Measurements from ENCODE around the gene AMOTL2. TPM values are rescaled to one million over a fixed set of nuclear protein-coding genes. Genes with fewer than 3 reads are reported as not detected.

AMOTL2 gene
- total and polyA plus RNA-seq, 2 experiments from 2014 or later, result 17.9 to 102 TPM

DNA sequence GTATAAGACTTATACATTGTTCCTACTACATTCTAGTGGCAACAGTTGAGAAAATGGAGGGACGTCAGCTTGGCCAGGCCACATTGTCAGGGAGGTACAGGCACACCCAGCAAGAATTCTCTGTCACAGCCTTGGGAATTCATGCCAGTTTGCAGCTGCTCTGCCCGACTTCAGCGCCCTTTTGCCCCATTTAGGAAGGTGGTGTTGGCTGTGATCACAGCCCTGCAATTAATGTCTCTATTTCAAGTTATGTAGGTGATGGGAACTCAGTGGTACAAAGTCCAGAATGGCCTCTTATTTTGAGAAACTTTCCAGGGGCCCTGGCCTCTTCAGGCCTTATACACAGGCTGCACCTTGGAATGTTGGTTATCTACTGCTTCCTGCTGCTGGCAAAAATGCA lies 26.7 kb downstream of the AMOTL2 start:
- Histone ChIP-seq H4K20me1 (replicated peaks; ENCODE audit: insufficient read depth) (no peaks in the 10 kb centered on the region), H3K9me2 (ENCODE audit: insufficient read depth) (0 out of 2 replicates have a peak, but pooled peaks cover 5% of the 10 kb centered on the region), H3K27ac (ENCODE audit: low read depth) (no peak overlapping the region), H3K4me1 (ENCODE audit: insufficient read depth) (peaks cover 7% of the 10 kb centered on the region), H2AFZ (no peak overlapping the region), H3K79me2 (replicated peaks; ENCODE audit: insufficient read depth) (no peaks in the 10 kb centered on the region), H3K36me3 (ENCODE audit: insufficient read depth) (no peaks in the 10 kb centered on the region), H3K27me3 (ENCODE audit: insufficient read depth) (no peaks in the 10 kb centered on the region), H3F3A (replicated peaks; ENCODE audit: low read depth) (no peaks in the 10 kb centered on the region), H3K4me2 (no peak overlapping the region), H3K4me3 (no peak overlapping the region)
- H3K27me3 Mint-ChIP-seq (ENCODE audit: insufficient read depth, low read depth, poor library complexity), result peaks cover 7% of the 10 kb centered on the region
- peaks cover 13% of the 10 kb centered on the region for H3K4me1 Mint-ChIP-seq
- DNase-seq (ENCODE audit: low spot score) (no peak), ATAC-seq (no peak)
- TF ChIP-seq ZNF331 (CRISPR knock-in tag; IDR thresholded peaks at IDR 0.05; ENCODE audit: low read depth) (no peak), ETS1 (IDR thresholded peaks at IDR 0.05) (no peak), STAT1 (IDR thresholded peaks at IDR 0.05; ENCODE audit: unreplicated experiment) (no peak), ZNF462 (CRISPR knock-in tag; IDR thresholded peaks at IDR 0.05) (no peak), CTCF (conservative IDR thresholded peaks at IDR 0.05; ENCODE audit: low read depth in 2 of 2) (no peak), POLR2AphosphoS5 (IDR thresholded peaks at IDR 0.05; ENCODE audit: low read depth) (no peak), EZH2phosphoT487 (IDR thresholded peaks at IDR 0.05; ENCODE audit: unreplicated experiment) (no peak), NANOG (IDR thresholded peaks at IDR 0.05; ENCODE audit: borderline replicate concordance) (no peak), EZH2 (IDR thresholded peaks at IDR 0.05; ENCODE audit: low read depth, unreplicated experiment) (no peak), ZNF114 (CRISPR knock-in tag; IDR thresholded peaks at IDR 0.05) (no peak), CREB1 (CRISPR knock-in tag; IDR thresholded peaks at IDR 0.05; ENCODE audit: low read depth) (no peak), JUNB (IDR thresholded peaks at IDR 0.05; ENCODE audit: unreplicated experiment) (no peak)
- TF ChIP-seq, protein P1, sequence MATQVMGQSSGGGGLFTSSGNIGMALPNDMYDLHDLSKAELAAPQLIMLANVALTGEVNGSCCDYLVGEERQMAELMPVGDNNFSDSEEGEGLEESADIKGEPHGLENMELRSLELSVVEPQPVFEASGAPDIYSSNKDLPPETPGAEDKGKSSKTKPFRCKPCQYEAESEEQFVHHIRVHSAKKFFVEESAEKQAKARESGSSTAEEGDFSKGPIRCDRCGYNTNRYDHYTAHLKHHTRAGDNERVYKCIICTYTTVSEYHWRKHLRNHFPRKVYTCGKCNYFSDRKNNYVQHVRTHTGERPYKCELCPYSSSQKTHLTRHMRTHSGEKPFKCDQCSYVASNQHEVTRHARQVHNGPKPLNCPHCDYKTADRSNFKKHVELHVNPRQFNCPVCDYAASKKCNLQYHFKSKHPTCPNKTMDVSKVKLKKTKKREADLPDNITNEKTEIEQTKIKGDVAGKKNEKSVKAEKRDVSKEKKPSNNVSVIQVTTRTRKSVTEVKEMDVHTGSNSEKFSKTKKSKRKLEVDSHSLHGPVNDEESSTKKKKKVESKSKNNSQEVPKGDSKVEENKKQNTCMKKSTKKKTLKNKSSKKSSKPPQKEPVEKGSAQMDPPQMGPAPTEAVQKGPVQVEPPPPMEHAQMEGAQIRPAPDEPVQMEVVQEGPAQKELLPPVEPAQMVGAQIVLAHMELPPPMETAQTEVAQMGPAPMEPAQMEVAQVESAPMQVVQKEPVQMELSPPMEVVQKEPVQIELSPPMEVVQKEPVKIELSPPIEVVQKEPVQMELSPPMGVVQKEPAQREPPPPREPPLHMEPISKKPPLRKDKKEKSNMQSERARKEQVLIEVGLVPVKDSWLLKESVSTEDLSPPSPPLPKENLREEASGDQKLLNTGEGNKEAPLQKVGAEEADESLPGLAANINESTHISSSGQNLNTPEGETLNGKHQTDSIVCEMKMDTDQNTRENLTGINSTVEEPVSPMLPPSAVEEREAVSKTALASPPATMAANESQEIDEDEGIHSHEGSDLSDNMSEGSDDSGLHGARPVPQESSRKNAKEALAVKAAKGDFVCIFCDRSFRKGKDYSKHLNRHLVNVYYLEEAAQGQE (IDR thresholded peaks at IDR 0.05; ENCODE audit: unreplicated experiment), result no peak
- H3K4me3 Mint-ChIP-seq, result no peak overlapping the region
- H3K9me3 Mint-ChIP-seq, result 0 out of 3 replicates have a peak, but pooled peaks cover 5% of the 10 kb centered on the region
- H3K27ac Mint-ChIP-seq, result no peak overlapping the region
- H3K36me3 Mint-ChIP-seq (ENCODE audit: low read depth), result peaks cover 6% of the 10 kb centered on the region; the same call in 1 of the 3 replicates
